H1 (cell line): ENCODE measurements around the gene VAV2. TPM values are rescaled to one million over a fixed set of nuclear protein-coding genes. Genes with fewer than 3 reads are reported as not detected.

Experiments used
- BCL11A ChIP-seq, 2 experiments: IDR thresholded peaks; one replicate each; pipeline ENCODE4 v1.6.1; 2011; ENCODE audit warnings: low read depth in 2 of 2, low read length in 2 of 2, mild to moderate bottlenecking in 2 of 2
- CHD1 ChIP-seq: IDR thresholded peaks from 2 replicates; pipeline ENCODE4 v1.6.1; 2012; ENCODE audit warnings: low read depth, low read length, improper control_type of control experiment
- CTBP2 ChIP-seq: IDR thresholded peaks from 2 replicates; pipeline ENCODE4 v1.7.0; 2011; ENCODE audit warnings: borderline replicate concordance, mild to moderate bottlenecking, moderate library complexity, mixed read lengths, low read length; ENCODE audit not compliant: insufficient read depth, insufficient read length
- GABPA ChIP-seq: IDR thresholded peaks from 2 replicates; pipeline ENCODE4 v1.6.1; 2011; ENCODE audit warnings: mild to moderate bottlenecking, low read length, moderate library complexity, borderline replicate concordance; ENCODE audit not compliant: insufficient read depth
- RFX5 ChIP-seq: IDR thresholded peaks from 2 replicates; pipeline ENCODE4 v1.6.1; 2011; ENCODE audit warnings: low read depth, low read length, improper control_type of control experiment, borderline replicate concordance
- SP4 ChIP-seq: IDR thresholded peaks from 2 replicates; pipeline ENCODE4 v1.6.1; 2012; ENCODE audit warnings: low read length, inconsistent platforms
- YY1 ChIP-seq: IDR thresholded peaks from 2 replicates; pipeline ENCODE4 v1.6.1; 2011; ENCODE audit warnings: low read depth, mild to moderate bottlenecking, low read length
- ZNF274 ChIP-seq: IDR thresholded peaks from 2 replicates; pipeline ENCODE4 v1.7.0; 2012; ENCODE audit warnings: low read length, borderline replicate concordance; ENCODE audit errors: extremely low read depth
- polyA plus RNA-seq, 7 experiments: library from polyadenylated mRNA; depleted of rRNA in 3 of 7; stranded (reverse) in 5 of 7; unstranded in 2 of 7; fragments of >200 nt in 5 of 7; fragments of 200-250 nt in 2 of 7; gene quantifications; 1 replicate in 5 of 7; 2 replicates in 1 of 7; 4 replicates in 1 of 7; pipeline versions ENCODE4 v1.2.1 to v1.2.3, GENCODE V29; 2011 to 2013; ENCODE audit warnings: missing spikeins in 2 of 7, mixed read lengths in 2 of 7
- total RNA-seq: library from RNA; stranded (reverse); fragmentation: NEBNext Ultra II Directional; extraction: Animal tissue kit (Norgen Biotek cat#: 25700); gene quantifications from 2 replicates; pipeline ENCODE4 v1.2.1, GENCODE V29; 2021
- TF ChIP-seq, protein P1 (sequence below), 3 experiments: IDR thresholded peaks; 1 replicate in 2 of 3; 2 replicates in 1 of 3; pipeline versions ENCODE4 v1.5.1 to v1.6.1; 2011; ENCODE audit warnings: low read length in 3 of 3, mild to moderate bottlenecking in 3 of 3, inconsistent platforms in 2 of 3, low read depth in 1 of 3, moderate library complexity in 1 of 3; ENCODE audit not compliant: insufficient read depth in 1 of 3; ENCODE audit errors: control extremely low read depth in 1 of 3

The VAV2 gene
- total and polyA plus RNA-seq, 2 of the 8 experiments (the other 6 are each of a cell fraction or from before 2014, with no cell fraction given): 13.6 to 37.6 TPM

DNA sequence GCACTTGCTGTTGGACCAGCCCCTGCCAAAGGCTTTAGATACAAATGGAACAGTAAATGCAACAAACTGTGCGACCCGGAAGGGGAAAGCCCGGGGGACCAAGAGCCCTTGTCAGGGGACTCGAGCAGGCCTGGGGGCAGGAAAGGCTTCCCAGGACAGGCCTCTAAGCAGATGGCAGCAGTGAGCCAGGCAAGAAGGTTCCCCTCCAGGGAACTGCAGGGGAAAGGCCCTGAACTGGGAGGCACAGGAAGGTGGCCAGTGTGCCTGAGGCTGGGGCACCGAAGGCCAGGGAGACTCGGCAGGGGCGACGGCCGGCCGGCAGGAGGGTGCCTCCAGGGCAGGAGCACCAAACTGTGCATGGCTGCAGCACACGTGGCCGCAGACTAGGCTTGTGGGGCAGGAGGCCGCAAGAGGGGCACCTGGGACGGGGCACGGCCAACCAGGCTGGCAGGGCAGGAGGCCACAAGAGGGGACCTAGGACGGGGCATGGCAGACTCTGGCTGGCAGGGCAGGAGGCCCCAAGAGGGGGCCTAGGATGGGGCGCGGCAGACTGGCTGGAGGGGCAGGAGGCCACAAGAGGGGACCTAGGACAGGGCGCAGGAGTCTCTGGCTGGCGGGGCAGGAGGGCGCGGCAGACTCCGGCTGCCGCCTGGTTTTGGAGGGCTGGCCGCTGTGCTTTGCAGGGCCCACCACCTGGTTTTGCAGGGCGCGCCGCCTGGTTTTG is 10.0 kb downstream of the VAV2 start (continued):
- TF ChIP-seq, protein P1, sequence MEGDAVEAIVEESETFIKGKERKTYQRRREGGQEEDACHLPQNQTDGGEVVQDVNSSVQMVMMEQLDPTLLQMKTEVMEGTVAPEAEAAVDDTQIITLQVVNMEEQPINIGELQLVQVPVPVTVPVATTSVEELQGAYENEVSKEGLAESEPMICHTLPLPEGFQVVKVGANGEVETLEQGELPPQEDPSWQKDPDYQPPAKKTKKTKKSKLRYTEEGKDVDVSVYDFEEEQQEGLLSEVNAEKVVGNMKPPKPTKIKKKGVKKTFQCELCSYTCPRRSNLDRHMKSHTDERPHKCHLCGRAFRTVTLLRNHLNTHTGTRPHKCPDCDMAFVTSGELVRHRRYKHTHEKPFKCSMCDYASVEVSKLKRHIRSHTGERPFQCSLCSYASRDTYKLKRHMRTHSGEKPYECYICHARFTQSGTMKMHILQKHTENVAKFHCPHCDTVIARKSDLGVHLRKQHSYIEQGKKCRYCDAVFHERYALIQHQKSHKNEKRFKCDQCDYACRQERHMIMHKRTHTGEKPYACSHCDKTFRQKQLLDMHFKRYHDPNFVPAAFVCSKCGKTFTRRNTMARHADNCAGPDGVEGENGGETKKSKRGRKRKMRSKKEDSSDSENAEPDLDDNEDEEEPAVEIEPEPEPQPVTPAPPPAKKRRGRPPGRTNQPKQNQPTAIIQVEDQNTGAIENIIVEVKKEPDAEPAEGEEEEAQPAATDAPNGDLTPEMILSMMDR (IDR thresholded peaks at IDR 0.05; ENCODE audit: control extremely low read depth in 1 of 3, insufficient read depth in 1 of 3, low read depth in 1 of 3, low read length in 3 of 3): no peak
- TF ChIP-seq CTBP2 (no peak), SP4 (no peak), CHD1 (no peak), YY1 (no peak), RFX5 (no peak), ZNF274 (no peak), BCL11A (IDR thresholded peaks at IDR 0.05; ENCODE audit: low read depth in 2 of 2, low read length in 2 of 2) (no peak), GABPA (no peak; the same call in 1 of the 2 replicates)
